ENCODE measurements around the gene RXFP4. TPM values are rescaled to one million over a fixed set of nuclear protein-coding genes. Genes with fewer than 3 reads are reported as not detected.
"Not testable (repeated sequence)": the region's sequence is repeated elsewhere in the genome, so short reads cannot be mapped to it uniquely, and the experiment has no call there.

Gene RXFP4
- total RNA-seq, 1 donor from 2014 or later, result not detected

GRCh38 chr1:155982106-155982505 is 40.7 kb downstream of the RXFP4 start:
- H3K27me3 Mint-ChIP-seq, result no peaks in the 10 kb centered on the region
- peaks cover 42% of the 10 kb centered on the region for H3K4me1 Mint-ChIP-seq
- no peak for DNase-seq
- no peaks in the 10 kb centered on the region for H3K9me3 Mint-ChIP-seq
- H3K27ac Mint-ChIP-seq, result peak overlapping the region; percentile 92
- peak overlapping the region; percentile 22 for H3K4me3 Mint-ChIP-seq
- intact Hi-C loops (cut with micrococcal nuclease), result no loop called here
- H3K36me3 Mint-ChIP-seq (ENCODE audit: low read depth), result peaks cover 22% of the 10 kb centered on the region

GRCh38 chr1:155983191-155984024 is 42.0 kb downstream of the RXFP4 start:
- no peak for DNase-seq
- H3K4me1 Mint-ChIP-seq, result peaks cover 38% of the 10 kb centered on the region
- intact Hi-C loops (cut with micrococcal nuclease), result no loop called here
- H3K9me3 Mint-ChIP-seq, result no peaks in the 10 kb centered on the region
- H3K27ac Mint-ChIP-seq, result peak overlapping the region; percentile 34
- peaks cover 16% of the 10 kb centered on the region for H3K36me3 Mint-ChIP-seq (ENCODE audit: low read depth)
- no peaks in the 10 kb centered on the region for H3K27me3 Mint-ChIP-seq
- no peak overlapping the region for H3K4me3 Mint-ChIP-seq

GRCh38 chr1:155984341-155984740 is 42.9 kb downstream of the RXFP4 start:
- no peak for DNase-seq
- Mint-ChIP-seq H3K4me3 (no peak overlapping the region), H3K9me3 (no peaks in the 10 kb centered on the region), H3K27ac (no peak overlapping the region), H3K27me3 (no peaks in the 10 kb centered on the region), H3K4me1 (peaks cover 41% of the 10 kb centered on the region), H3K36me3 (ENCODE audit: low read depth) (peaks cover 14% of the 10 kb centered on the region)
- intact Hi-C loops (cut with micrococcal nuclease), result no loop called here

GRCh38 chr1:155984903-155985645 is 43.6 kb downstream of the RXFP4 start:
- H3K9me3 Mint-ChIP-seq; DNase-seq; H3K27me3 Mint-ChIP-seq; intact Hi-C loops (cut with micrococcal nuclease); H3K4me3 Mint-ChIP-seq; H3K27ac Mint-ChIP-seq: not testable (repeated sequence)
- Mint-ChIP-seq H3K4me1 (peaks cover 41% of the 10 kb centered on the region), H3K36me3 (ENCODE audit: low read depth) (peaks cover 14% of the 10 kb centered on the region)

- Mint-ChIP-seq H3K36me3 (ENCODE audit: low read depth) (no peaks in the 10 kb centered on the region), H3K4me1 (peaks cover 16% of the 10 kb centered on the region), H3K27ac (no peak overlapping the region), H3K4me3 (no peak overlapping the region), H3K27me3 (no peaks in the 10 kb centered on the region), H3K9me3 (no peaks in the 10 kb centered on the region)
- intact Hi-C loops (cut with micrococcal nuclease), result loop anchor here (1.0 kb wide), 1 partner anchor 51 kb away; no protein-coding TSS in a partner anchor
- peak; percentile 95 for DNase-seq
Measured at GRCh38 chr1:155989242-155990004, 48.0 kb downstream of the RXFP4 start.

- Mint-ChIP-seq H3K36me3 (ENCODE audit: low read depth) (no peaks in the 10 kb centered on the region), H3K27me3 (no peaks in the 10 kb centered on the region), H3K4me1 (peaks cover 16% of the 10 kb centered on the region), H3K4me3 (no peak overlapping the region), H3K9me3 (no peaks in the 10 kb centered on the region), H3K27ac (no peak overlapping the region)
- intact Hi-C loops (cut with micrococcal nuclease), result no loop called here
- DNase-seq, result no peak
Measured at GRCh38 chr1:155990005-155990739, 48.7 kb downstream of the RXFP4 start.

Other genes with a start within 250 kb of the RXFP4 start
- 63.2 and 64.0 TPM in 2 replicates for gene GON4L, start 84.4 kb upstream of the RXFP4 start, total RNA-seq
- gene SYT11, start 82.1 kb upstream of the RXFP4 start, total RNA-seq, result 17.8 and 18.5 TPM in 2 replicates
- gene RIT1, start 30.3 kb upstream of the RXFP4 start, total RNA-seq, result 17.9 and 21.7 TPM in 2 replicates
- gene KHDC4, start 7.2 kb upstream of the RXFP4 start, total RNA-seq, result 82.9 and 92.2 TPM in 2 replicates
- 189 and 198 TPM in 2 replicates for gene ARHGEF2, start 36.9 kb downstream of the RXFP4 start, total RNA-seq
- gene SSR2, start 79.3 kb downstream of the RXFP4 start, total RNA-seq, result 175 and 176 TPM in 2 replicates
- 64.3 and 65.0 TPM in 2 replicates for gene UBQLN4, start 112.2 kb downstream of the RXFP4 start, total RNA-seq
- 69.9 and 73.0 TPM in 2 replicates for gene LAMTOR2, start 113.1 kb downstream of the RXFP4 start, total RNA-seq
- gene RAB25, start 119.5 kb downstream of the RXFP4 start, total RNA-seq, result not detected in 2 replicates
- 0.24 and 0.84 TPM in 2 replicates for gene MEX3A, start 140.8 kb downstream of the RXFP4 start, total RNA-seq
- gene LMNA, start 173.1 kb downstream of the RXFP4 start, total RNA-seq, result 105 and 110 TPM in 2 replicates
- gene SEMA4A, start 211.9 kb downstream of the RXFP4 start, total RNA-seq, result 12.1 and 12.7 TPM in 2 replicates